NCI-H1092 (cell line): ENCODE data around the gene HDAC5.
"Not testable (repeated sequence)": the region's sequence is repeated elsewhere in the genome, so short reads cannot be mapped to it uniquely, and the experiment has no call there.

ENCODE experiments used
- DNase-seq: peaks from one replicate; lab custom pipeline; 2025; lab: John Stamatoyannopoulos, UW

HDAC5 gene

GRCh38 chr17:44123356-44124117 is at the start of gene HDAC5:
Gene HDAC5, minus strand, starts transcription at chr17:44123641. Its CDS starts 6,126 bp downstream, at chr17:44117515.
- DNase-seq, result peak; percentile 90

GRCh38 chr17:44171931-44172455 is 48.6 kb upstream of the HDAC5 start:
- DNase-seq, result no peak

GRCh38 chr17:44170499-44171201 is 47.2 kb upstream of the HDAC5 start, which contains the start of gene ASB16:
Gene ASB16, plus strand, starts transcription at chr17:44170704. Its CDS starts 86 bp downstream, at chr17:44170790.
- peak; percentile 24 for DNase-seq

GRCh38 chr17:44170135-44170498 is 46.7 kb upstream of the HDAC5 start:
- no peak for DNase-seq

- DNase-seq, result peak; percentile 70
These were observed 43.9 kb upstream of the HDAC5 start for GRCh38 chr17:44167181-44167861.

GRCh38 chr17:44164476-44164875 is 41.0 kb upstream of the HDAC5 start:
- DNase-seq, result no peak

- DNase-seq, result no peak
These were observed 36.2 kb upstream of the HDAC5 start for GRCh38 chr17:44159519-44160210.

- DNase-seq, result no peak
These were observed 32.0 kb upstream of the HDAC5 start for GRCh38 chr17:44155488-44155887.

- DNase-seq, result no peak
These were observed 29.4 kb upstream of the HDAC5 start for GRCh38 chr17:44152875-44153274.

GRCh38 chr17:44149750-44150329 is 26.4 kb upstream of the HDAC5 start:
- DNase-seq, result no peak

- not testable (repeated sequence) for DNase-seq
These were observed 25.6 kb upstream of the HDAC5 start for GRCh38 chr17:44149066-44149465.

- no peak for DNase-seq
These were observed 24.4 kb upstream of the HDAC5 start for GRCh38 chr17:44147812-44148211.

- DNase-seq, result no peak
These were observed 23.2 kb upstream of the HDAC5 start for GRCh38 chr17:44146375-44147346.

GRCh38 chr17:44144966-44145739 is 21.7 kb upstream of the HDAC5 start:
- no peak for DNase-seq

GRCh38 chr17:44143921-44144320 is 20.5 kb upstream of the HDAC5 start:
- not testable (repeated sequence) for DNase-seq

GRCh38 chr17:44137891-44138709 is 14.7 kb upstream of the HDAC5 start:
- no peak for DNase-seq

- no peak for DNase-seq
These were observed 11.5 kb upstream of the HDAC5 start for GRCh38 chr17:44134752-44135568.
